Neuronal stem cell (in vitro differentiated cells): ENCODE results near the gene PDGFB.

Experiments
- DNase-seq: peaks from one replicate; pipeline ENCODE4 v3.0.0-alpha.2; 2013; ENCODE audit warnings: low spot score
- H2AFZ ChIP-seq: one replicate; pipeline ENCODE4 v1.6.1; 2013; ENCODE audit warnings: mild to moderate bottlenecking, low read length, inconsistent platforms
- H2AK5ac ChIP-seq: 2 replicates; pipeline ENCODE4 v1.6.1; 2013; ENCODE audit warnings: low read depth, mild to moderate bottlenecking, inconsistent platforms, low read length, moderate library complexity, mixed read lengths
- H2BK120ac ChIP-seq: 2 replicates; pipeline ENCODE4 v1.6.1; 2013; ENCODE audit warnings: low read depth, mild to moderate bottlenecking, inconsistent platforms, low read length, moderate library complexity, mixed read lengths
- H2BK12ac ChIP-seq: one replicate; pipeline ENCODE4 v1.6.1; 2013; ENCODE audit warnings: low read length, inconsistent platforms
- H2BK15ac ChIP-seq: 2 replicates; pipeline ENCODE4 v1.6.1; 2013; ENCODE audit warnings: mild to moderate bottlenecking, low read length, inconsistent platforms, mixed read lengths
- H2BK5ac ChIP-seq: one replicate; pipeline ENCODE4 v1.6.1; 2013; ENCODE audit warnings: inconsistent platforms, mild to moderate bottlenecking, low read length, moderate library complexity
- H3K14ac ChIP-seq: one replicate; pipeline ENCODE4 v1.6.1; 2013; ENCODE audit warnings: low read length, inconsistent platforms
- H3K18ac ChIP-seq: 2 replicates; pipeline ENCODE4 v1.6.1; 2013; ENCODE audit warnings: low read length, inconsistent platforms
- H3K23ac ChIP-seq: 2 replicates; pipeline ENCODE4 v1.6.1; 2013; ENCODE audit warnings: low read depth, mild to moderate bottlenecking, mixed read lengths, low read length, inconsistent platforms; ENCODE audit not compliant: poor library complexity
- H3K27ac ChIP-seq: replicated peaks from 3 replicates; pipeline ENCODE4 v1.5.1; 2013; ENCODE audit warnings: low read length, inconsistent platforms
- H3K27me3 ChIP-seq, 3 experiments: 2 replicates each; pipeline ENCODE4 v1.6.1; 2013; ENCODE audit warnings: low read length in 3 of 3, mild to moderate bottlenecking in 2 of 3, inconsistent platforms in 1 of 3, low read depth in 1 of 3, mixed read lengths in 1 of 3, moderate library complexity in 1 of 3; ENCODE audit not compliant: control insufficient read depth in 3 of 3, insufficient read depth in 3 of 3
- H3K36me3 ChIP-seq, 2 donors: replicated peaks in 1 of 2; 2 replicates each; pipeline ENCODE4 v1.6.1; 2013; ENCODE audit warnings: low read length in 2 of 2; ENCODE audit not compliant: control insufficient read depth in 2 of 2, insufficient read depth in 2 of 2
- H3K4ac ChIP-seq: 2 replicates; pipeline ENCODE4 v1.6.1; 2013; ENCODE audit warnings: inconsistent platforms, mild to moderate bottlenecking, low read length, moderate library complexity
- H3K4me1 ChIP-seq, 2 donors: 1 replicate in 1 of 2; 2 replicates in 1 of 2; pipeline ENCODE4 v1.6.1; 2013; ENCODE audit warnings: low read length in 2 of 2, low read depth in 1 of 2; ENCODE audit not compliant: control insufficient read depth in 2 of 2, insufficient read depth in 1 of 2
- H3K4me2 ChIP-seq: one replicate; pipeline ENCODE4 v1.6.1; 2013; ENCODE audit warnings: mild to moderate bottlenecking, low read length, inconsistent platforms; ENCODE audit not compliant: insufficient read depth, poor library complexity, severe bottlenecking
- H3K4me3 ChIP-seq, 2 donors: 2 replicates each; pipeline ENCODE4 v1.5.1; 2013; ENCODE audit warnings: low read length in 2 of 2, mild to moderate bottlenecking in 2 of 2, inconsistent platforms in 1 of 2, moderate library complexity in 1 of 2
- H3K79me1 ChIP-seq: one replicate; pipeline ENCODE4 v1.6.1; 2013; ENCODE audit warnings: low read depth, mild to moderate bottlenecking, inconsistent platforms, low read length, moderate library complexity
- H3K9ac ChIP-seq: one replicate; pipeline ENCODE4 v1.6.1; 2013; ENCODE audit warnings: mild to moderate bottlenecking, low read depth, low read length, inconsistent platforms; ENCODE audit not compliant: poor library complexity
- H3K9me3 ChIP-seq, 2 donors: replicated peaks in 1 of 2; 2 replicates each; pipeline versions ENCODE3 to v1.6.1; 2013; ENCODE audit warnings: low read length in 2 of 2, mild to moderate bottlenecking in 2 of 2, inconsistent platforms in 1 of 2, low read depth in 1 of 2, mixed read lengths in 1 of 2, moderate library complexity in 1 of 2; ENCODE audit not compliant: control insufficient read depth in 2 of 2, insufficient read depth in 1 of 2
- H4K8ac ChIP-seq: one replicate; pipeline ENCODE4 v1.6.1; 2013; ENCODE audit warnings: low read depth, mild to moderate bottlenecking, inconsistent platforms, low read length, moderate library complexity
- H4K91ac ChIP-seq: one replicate; pipeline ENCODE4 v1.6.1; 2013; ENCODE audit warnings: low read length, low read depth, mild to moderate bottlenecking, inconsistent platforms; ENCODE audit not compliant: poor library complexity
- WGBS, 2 donors: extraction: QIAGEN DNeasy Blood & Tissue Kit; methylation state at CpG; one replicate each; pipeline ENCODE4 v1.1.7; 2013; ENCODE audit warnings: missing lambda C conversion rate in 2 of 2, mixed read lengths in 1 of 2; ENCODE audit not compliant: insufficient read length in 2 of 2, insufficient replicate concordance in 1 of 2; ENCODE audit errors: extremely low coverage in 2 of 2; 5-methylcytosine and 5-hydroxymethylcytosine counted together

The PDGFB gene

DNA sequence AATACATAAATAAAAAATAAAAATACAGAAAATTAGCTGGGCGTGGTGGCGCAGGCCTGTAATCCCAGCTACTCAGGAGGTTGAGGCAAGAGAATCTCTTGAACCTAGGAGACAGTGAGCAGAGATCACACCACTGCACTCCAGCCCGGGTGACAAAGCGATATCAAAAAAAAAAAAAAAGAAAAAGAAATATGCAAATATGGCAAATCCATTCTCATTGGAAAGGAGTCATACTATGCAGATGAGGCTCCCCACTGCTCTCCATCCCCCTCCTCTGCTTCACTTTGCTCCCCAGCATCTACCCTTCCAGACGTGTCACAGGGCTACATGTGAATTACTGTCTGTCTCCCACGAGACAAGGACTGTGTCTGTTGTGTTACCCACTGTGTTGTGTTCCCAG lies 36.3 kb upstream of the PDGFB start:
- DNase-seq: no peak
- peak overlapping the region; percentile 42 for H3K4ac ChIP-seq
- no peak overlapping the region for H2BK12ac ChIP-seq
- H2BK15ac ChIP-seq: peak overlapping the region; percentile 26
- H2AFZ ChIP-seq: no peak overlapping the region
- H3K4me1 ChIP-seq: peaks cover 10 to 16% of the 10 kb centered on the region in 2 donors
- no peaks in the 10 kb centered on the region for H3K27me3 ChIP-seq
- H4K91ac ChIP-seq: no peak overlapping the region
- peak overlapping the region; percentile 51 for H3K18ac ChIP-seq
- H3K79me1 ChIP-seq: no peaks in the 10 kb centered on the region
- peak overlapping the region; percentile 6 for H3K23ac ChIP-seq
- H4K8ac ChIP-seq: no peak overlapping the region
- H3K9ac ChIP-seq: no peak overlapping the region
- no peak overlapping the region for H3K4me2 ChIP-seq
- peaks cover 6 to 8% of the 10 kb centered on the region in 2 donors for H3K9me3 ChIP-seq
- H3K14ac ChIP-seq: no peak overlapping the region
- no peaks in the 10 kb centered on the region for H3K36me3 ChIP-seq
- WGBS, 2 donors: no CpG with 5 or more reads among the region's 6 CpGs
- H3K27ac ChIP-seq: no peak overlapping the region
- H2BK120ac ChIP-seq: no peak overlapping the region
- no peak overlapping the region for H2BK5ac ChIP-seq
- no peak overlapping the region for H3K4me3 ChIP-seq
- peak overlapping the region; percentile 25 for H2AK5ac ChIP-seq

DNA sequence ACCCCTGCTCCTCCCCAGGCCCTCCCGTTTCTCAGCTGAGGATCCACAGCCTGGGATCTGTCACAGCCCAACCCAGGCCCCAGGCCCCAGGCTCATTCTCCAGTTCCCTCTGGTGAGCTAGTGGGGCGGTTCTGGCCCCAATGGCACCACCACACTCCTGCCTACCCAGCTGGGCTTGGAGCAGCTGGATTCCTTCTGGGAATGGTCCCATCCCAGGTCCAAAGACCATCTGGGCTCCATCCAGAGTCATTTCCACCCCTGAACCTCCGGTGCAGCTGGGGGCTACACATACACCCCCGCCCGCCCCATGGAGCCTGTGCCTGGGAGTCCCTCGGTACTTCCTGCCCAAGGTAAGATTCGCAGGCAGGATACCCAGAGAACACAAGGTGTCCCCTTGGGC lies 35.5 kb upstream of the PDGFB start:
- no peak for DNase-seq
- Histone ChIP-seq H2BK120ac (no peak overlapping the region), H3K79me1 (no peaks in the 10 kb centered on the region), H3K23ac (no peak overlapping the region), H2AFZ (no peak overlapping the region), H3K36me3 (no peaks in the 10 kb centered on the region), H2BK5ac (peak overlapping the region; percentile 67), H3K27ac (no peak overlapping the region), H2BK12ac (no peak overlapping the region), H3K18ac (peak overlapping the region; percentile 55), H3K27me3 (no peaks in the 10 kb centered on the region), H3K14ac (no peak overlapping the region), H3K9ac (no peak overlapping the region), H4K8ac (no peak overlapping the region), H3K4me1 (peaks cover 10 to 16% of the 10 kb centered on the region in 2 donors), H3K9me3 (peaks cover 6 to 8% of the 10 kb centered on the region in 2 donors), H3K4me2 (no peak overlapping the region), H4K91ac (peak overlapping the region; percentile 0), H3K4me3 (no peak overlapping the region), H2AK5ac (peak overlapping the region; percentile 92), H3K4ac (peak overlapping the region; percentile 39), H2BK15ac (peak overlapping the region; percentile 91)
- WGBS, 2 donors: no CpG with 5 or more reads among the region's 7 CpGs

- Histone ChIP-seq H3K9me3 (peaks cover 4 to 6% of the 10 kb centered on the region in 2 donors), H4K91ac (no peak overlapping the region), H3K36me3 (no peaks in the 10 kb centered on the region), H3K23ac (no peak overlapping the region), H2BK15ac (no peak overlapping the region), H2AK5ac (peak overlapping the region; percentile 82), H3K79me1 (no peaks in the 10 kb centered on the region), H2AFZ (peak overlapping the region; percentile 77), H3K4ac (no peak overlapping the region), H3K18ac (peak overlapping the region; percentile 88), H2BK12ac (no peak overlapping the region), H3K14ac (no peak overlapping the region), H2BK5ac (no peak overlapping the region), H3K27ac (no peak overlapping the region), H3K9ac (peak overlapping the region; percentile 50), H2BK120ac (no peak overlapping the region), H3K4me1 (peaks cover 10 to 16% of the 10 kb centered on the region in 2 donors), H4K8ac (no peak overlapping the region), H3K27me3 (no peaks in the 10 kb centered on the region), H3K4me2 (no peak overlapping the region), H3K4me3 (no peak overlapping the region)
- WGBS, 2 donors: no CpG with 5 or more reads among the region's 23 CpGs
- DNase-seq: no peak
Measured at GRCh38 chr22:39279170-39279850, 34.5 kb upstream of the PDGFB start.

DNA sequence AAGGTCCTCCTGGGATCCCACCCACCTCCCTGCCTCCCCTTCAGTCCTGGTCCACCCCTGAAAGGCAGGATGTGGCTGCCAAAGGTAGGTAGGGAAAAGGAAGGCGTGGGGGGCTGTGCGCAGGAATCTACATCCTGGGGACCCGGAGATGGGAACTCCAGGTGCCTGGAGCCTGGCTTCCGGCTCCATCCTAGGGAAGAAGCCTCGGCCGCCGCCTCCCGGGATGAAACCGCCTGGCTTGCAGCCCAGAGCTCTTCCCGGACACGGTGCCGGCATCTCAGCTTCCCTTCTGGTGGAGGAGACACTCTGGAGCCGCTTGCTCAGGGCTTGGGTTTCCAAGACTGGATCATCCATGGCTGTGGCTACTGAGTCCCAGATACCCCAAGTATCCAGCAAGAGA lies 33.3 kb upstream of the PDGFB start:
- H2BK12ac ChIP-seq: no peak overlapping the region
- peaks cover 4 to 6% of the 10 kb centered on the region in 2 donors for H3K9me3 ChIP-seq
- peak overlapping the region; percentile 19 for H2BK15ac ChIP-seq
- H2AFZ ChIP-seq: no peak overlapping the region
- H3K9ac ChIP-seq: no peak overlapping the region
- no peak for DNase-seq
- no CpG with 5 or more reads among the region's 13 CpGs for WGBS, 2 donors
- no peak overlapping the region for H3K14ac ChIP-seq
- peak overlapping the region; percentile 79 for H2AK5ac ChIP-seq
- H4K8ac ChIP-seq: no peak overlapping the region
- no peak overlapping the region for H3K4ac ChIP-seq
- H3K4me3 ChIP-seq: no peak overlapping the region
- H3K4me2 ChIP-seq: no peak overlapping the region
- H2BK120ac ChIP-seq: no peak overlapping the region
- no peak overlapping the region for H4K91ac ChIP-seq
- peak overlapping the region; percentile 37 for H3K18ac ChIP-seq
- no peaks in the 10 kb centered on the region for H3K79me1 ChIP-seq
- peaks cover 6 to 9% of the 10 kb centered on the region in 2 donors for H3K4me1 ChIP-seq
- H3K27ac ChIP-seq: no peak overlapping the region
- H2BK5ac ChIP-seq: no peak overlapping the region
- no peaks in the 10 kb centered on the region for H3K27me3 ChIP-seq
- no peak overlapping the region for H3K23ac ChIP-seq
- H3K36me3 ChIP-seq: no peaks in the 10 kb centered on the region
